ENCODE measurements around the gene NKX1-2.

NKX1-2 gene

DNA sequence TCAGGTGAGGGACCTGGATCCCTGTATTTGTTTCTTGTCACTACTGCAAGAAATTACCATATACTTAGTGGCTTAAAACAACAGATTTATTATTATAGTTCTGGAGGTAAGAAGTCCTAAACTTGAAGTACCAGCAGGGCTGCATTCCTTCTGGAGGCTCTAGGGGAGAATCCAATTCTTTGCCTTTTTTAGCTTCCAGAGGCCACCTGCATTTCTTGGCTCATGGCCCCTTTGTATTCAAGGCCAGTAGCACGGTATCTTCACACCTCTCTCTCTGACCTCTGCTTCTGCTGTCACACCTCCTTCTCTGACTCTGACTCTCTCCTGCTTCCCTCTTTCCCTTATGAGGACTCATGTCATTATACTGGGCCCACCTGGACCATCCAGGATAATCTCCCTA lies 9.6 kb upstream of the NKX1-2 start:
- TF ChIP-seq ZNF274 (IDR thresholded peaks at IDR 0.05; ENCODE audit: low read depth, low read length): no peak
- no peak for TF ChIP-seq SUZ12 (IDR thresholded peaks at IDR 0.05; ENCODE audit: extremely low read depth, insufficient read depth, insufficient read length)
- no peak for TF ChIP-seq YY1 (IDR thresholded peaks at IDR 0.05; ENCODE audit: insufficient read depth, insufficient read length)
- DNase-seq (ENCODE audit: low read depth, low spot score): no peak
- Histone ChIP-seq H3K9ac (ENCODE audit: insufficient read length, low read depth) (no peak overlapping the region), H3K4me1 (ENCODE audit: insufficient read depth, insufficient read length) (peaks cover 14% of the 10 kb centered on the region), H3K4me3 (ENCODE audit: insufficient read length, low read depth) (no peak overlapping the region), H3K27me3 (ENCODE audit: insufficient read depth, insufficient read length) (no peaks in the 10 kb centered on the region), H3K36me3 (ENCODE audit: insufficient read depth, insufficient read length, low read length) (peaks cover 4% of the 10 kb centered on the region), H3K9me3 (ENCODE audit: insufficient read depth, low read length) (no peaks in the 10 kb centered on the region)

DNA sequence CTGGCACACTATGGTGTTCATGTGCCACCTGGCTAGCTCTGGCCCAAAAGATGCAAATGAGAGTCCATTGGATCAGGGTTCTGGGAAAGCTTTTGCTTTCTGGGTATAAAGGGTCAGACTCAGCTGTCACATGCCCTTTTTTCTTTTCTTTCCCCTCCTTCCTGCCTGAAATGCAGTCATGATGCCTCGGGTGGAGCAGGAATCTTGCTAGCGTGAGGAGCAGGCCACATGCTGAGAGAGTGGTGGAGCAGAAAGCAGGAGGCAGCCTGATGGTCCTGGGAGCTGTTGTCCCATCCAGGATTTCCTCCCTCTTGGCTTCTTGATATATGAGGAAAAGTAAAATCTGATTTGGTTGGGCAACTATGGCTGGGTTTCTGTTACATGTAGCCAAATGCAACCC lies 9.1 kb upstream of the NKX1-2 start:
- H3K36me3 ChIP-seq (ENCODE audit: insufficient read depth, insufficient read length, low read length): peaks cover under 1% of the 10 kb centered on the region
- H3K4me1 ChIP-seq (ENCODE audit: insufficient read depth, insufficient read length): peaks cover 14% of the 10 kb centered on the region
- no peak for DNase-seq (ENCODE audit: low read depth, low spot score)
- no peak for TF ChIP-seq ZNF274 (IDR thresholded peaks at IDR 0.05; ENCODE audit: low read depth, low read length)
- TF ChIP-seq YY1 (IDR thresholded peaks at IDR 0.05; ENCODE audit: insufficient read depth, insufficient read length): no peak
- TF ChIP-seq SUZ12 (IDR thresholded peaks at IDR 0.05; ENCODE audit: extremely low read depth, insufficient read depth, insufficient read length): no peak
- H3K9ac ChIP-seq (ENCODE audit: insufficient read length, low read depth): no peak overlapping the region
- H3K4me3 ChIP-seq (ENCODE audit: insufficient read length, low read depth): no peak overlapping the region
- H3K27me3 ChIP-seq (ENCODE audit: insufficient read depth, insufficient read length): no peaks in the 10 kb centered on the region
- no peaks in the 10 kb centered on the region for H3K9me3 ChIP-seq (ENCODE audit: insufficient read depth, low read length)

DNA sequence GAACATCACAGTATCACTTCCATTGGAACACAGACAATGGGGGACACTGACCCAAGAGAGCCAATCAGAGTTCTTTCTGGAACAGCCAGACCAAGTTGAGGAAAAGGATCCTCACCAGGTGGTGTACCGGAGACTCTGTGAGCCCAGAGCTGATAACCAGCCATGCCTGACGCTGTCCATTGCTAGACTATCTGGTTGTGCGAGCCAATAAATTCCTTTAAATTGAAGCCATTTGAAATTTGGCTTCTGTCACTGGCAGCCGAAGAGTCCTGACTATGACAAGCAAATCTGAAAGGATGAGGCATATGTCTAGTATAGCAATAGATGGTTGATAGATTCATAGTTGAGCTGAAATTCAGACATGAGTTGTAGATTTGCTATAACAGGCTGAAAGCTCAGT lies 8.6 kb upstream of the NKX1-2 start:
- no peak overlapping the region for H3K9ac ChIP-seq (ENCODE audit: insufficient read length, low read depth)
- H3K36me3 ChIP-seq (ENCODE audit: insufficient read depth, insufficient read length, low read length): no peaks in the 10 kb centered on the region
- no peak for TF ChIP-seq YY1 (IDR thresholded peaks at IDR 0.05; ENCODE audit: insufficient read depth, insufficient read length)
- no peak for TF ChIP-seq SUZ12 (IDR thresholded peaks at IDR 0.05; ENCODE audit: extremely low read depth, insufficient read depth, insufficient read length)
- no peak for TF ChIP-seq ZNF274 (IDR thresholded peaks at IDR 0.05; ENCODE audit: low read depth, low read length)
- H3K4me3 ChIP-seq (ENCODE audit: insufficient read length, low read depth): no peak overlapping the region
- H3K4me1 ChIP-seq (ENCODE audit: insufficient read depth, insufficient read length): peaks cover 14% of the 10 kb centered on the region
- DNase-seq (ENCODE audit: low read depth, low spot score): no peak
- no peaks in the 10 kb centered on the region for H3K9me3 ChIP-seq (ENCODE audit: insufficient read depth, low read length)
- no peaks in the 10 kb centered on the region for H3K27me3 ChIP-seq (ENCODE audit: insufficient read depth, insufficient read length)

DNA sequence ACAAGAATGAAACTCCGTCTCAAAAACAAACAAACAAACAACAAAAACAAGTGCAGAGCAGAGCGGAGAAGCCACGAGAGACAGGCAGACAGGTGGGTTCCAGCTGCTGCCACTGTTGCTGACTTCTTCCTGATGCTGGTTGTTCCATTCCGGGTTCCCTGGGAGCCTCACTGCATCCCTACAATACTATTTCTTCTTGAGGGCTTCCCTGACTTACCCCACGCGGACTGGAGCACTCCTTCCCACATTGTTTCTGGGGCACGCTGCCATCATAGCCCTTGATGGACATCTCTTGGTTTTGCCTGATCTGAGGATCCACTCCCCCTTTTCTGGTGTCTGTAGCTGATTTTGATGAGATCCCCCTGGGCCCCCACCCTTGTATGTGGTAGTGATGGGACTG lies 5.6 kb upstream of the NKX1-2 start:
- Histone ChIP-seq H3K4me1 (ENCODE audit: insufficient read depth, insufficient read length) (peaks cover 14% of the 10 kb centered on the region), H3K27me3 (ENCODE audit: insufficient read depth, insufficient read length) (no peaks in the 10 kb centered on the region), H3K9me3 (ENCODE audit: insufficient read depth, low read length) (no peaks in the 10 kb centered on the region), H3K9ac (ENCODE audit: insufficient read length, low read depth) (peak overlapping the region; percentile 50), H3K36me3 (ENCODE audit: insufficient read depth, insufficient read length, low read length) (no peaks in the 10 kb centered on the region), H3K4me3 (ENCODE audit: insufficient read length, low read depth) (no peak overlapping the region)
- TF ChIP-seq SUZ12 (IDR thresholded peaks at IDR 0.05; ENCODE audit: extremely low read depth, insufficient read depth, insufficient read length) (no peak), ZNF274 (IDR thresholded peaks at IDR 0.05; ENCODE audit: low read depth, low read length) (no peak), YY1 (IDR thresholded peaks at IDR 0.05; ENCODE audit: insufficient read depth, insufficient read length) (no peak)
- no peak for DNase-seq (ENCODE audit: low read depth, low spot score)

DNA sequence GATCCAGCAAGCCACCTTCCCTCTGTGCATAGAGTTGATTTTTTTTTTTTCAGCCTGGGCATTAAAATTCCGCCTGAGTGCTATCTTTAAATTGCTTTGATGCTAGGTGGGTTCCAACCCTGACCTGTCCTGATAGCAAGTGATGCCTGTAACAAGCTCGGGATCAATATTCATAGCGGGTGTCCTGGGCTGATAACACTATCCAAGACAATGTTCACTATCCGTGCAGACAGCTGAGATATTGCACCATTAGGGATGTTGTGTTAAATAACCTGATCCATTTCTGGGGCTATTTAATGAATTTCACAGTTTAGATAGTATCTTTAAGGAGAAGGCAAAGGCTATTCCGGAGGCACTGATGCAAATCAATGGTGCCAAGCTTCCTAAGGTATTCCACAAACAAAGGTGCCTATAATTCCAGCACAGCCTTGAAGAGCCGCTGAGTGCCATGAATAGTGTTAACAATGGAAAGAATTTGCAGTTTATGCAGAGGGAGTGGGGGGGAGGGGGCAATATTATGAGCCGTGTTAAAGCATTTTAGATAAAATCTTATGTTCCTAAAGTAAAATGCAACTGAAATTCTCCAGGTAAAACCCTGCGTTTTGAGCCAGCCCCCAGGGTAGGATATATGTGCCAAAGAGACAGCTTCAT lies 4.2 kb upstream of the NKX1-2 start:
- Histone ChIP-seq H3K27me3 (ENCODE audit: insufficient read depth, insufficient read length) (no peaks in the 10 kb centered on the region), H3K9ac (ENCODE audit: insufficient read length, low read depth) (peak overlapping the region; percentile 29), H3K4me1 (ENCODE audit: insufficient read depth, insufficient read length) (peaks cover 6% of the 10 kb centered on the region), H3K9me3 (ENCODE audit: insufficient read depth, low read length) (no peaks in the 10 kb centered on the region), H3K4me3 (ENCODE audit: insufficient read length, low read depth) (no peak overlapping the region), H3K36me3 (ENCODE audit: insufficient read depth, insufficient read length, low read length) (no peaks in the 10 kb centered on the region)
- TF ChIP-seq SUZ12 (IDR thresholded peaks at IDR 0.05; ENCODE audit: extremely low read depth, insufficient read depth, insufficient read length) (no peak), ZNF274 (IDR thresholded peaks at IDR 0.05; ENCODE audit: low read depth, low read length) (no peak), YY1 (IDR thresholded peaks at IDR 0.05; ENCODE audit: insufficient read depth, insufficient read length) (no peak)
- no peak for DNase-seq (ENCODE audit: low read depth, low spot score)

DNA sequence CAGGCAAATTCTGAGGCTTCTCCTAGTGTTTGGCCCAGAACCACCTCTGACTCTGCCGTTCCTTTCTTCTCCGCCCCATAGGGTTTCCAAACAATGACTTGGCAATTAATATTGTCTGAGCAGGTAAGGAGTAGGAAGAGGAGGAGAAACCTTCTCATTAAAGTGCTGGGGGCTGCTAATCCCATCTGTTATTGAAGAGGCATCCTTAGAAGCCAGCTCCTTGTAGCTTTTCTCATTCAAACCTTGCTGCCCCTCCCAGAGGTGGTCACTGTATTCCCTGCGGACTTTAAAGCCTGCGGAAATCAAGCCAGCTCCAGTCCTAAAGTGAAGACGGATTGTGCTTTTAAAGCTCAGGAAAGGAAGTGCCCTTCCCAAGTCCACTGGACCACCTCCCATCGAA lies 1.4 kb upstream of the NKX1-2 start:
- no peaks in the 10 kb centered on the region for H3K9me3 ChIP-seq (ENCODE audit: insufficient read depth, low read length)
- peak overlapping the region; percentile 55 for H3K4me3 ChIP-seq (ENCODE audit: insufficient read length, low read depth)
- H3K36me3 ChIP-seq (ENCODE audit: insufficient read depth, insufficient read length, low read length): peaks cover 9% of the 10 kb centered on the region
- H3K9ac ChIP-seq (ENCODE audit: insufficient read length, low read depth): peak overlapping the region; percentile 85
- H3K4me1 ChIP-seq (ENCODE audit: insufficient read depth, insufficient read length): peaks cover 2% of the 10 kb centered on the region
- H3K27me3 ChIP-seq (ENCODE audit: insufficient read depth, insufficient read length): no peaks in the 10 kb centered on the region
- TF ChIP-seq ZNF274 (IDR thresholded peaks at IDR 0.05; ENCODE audit: low read depth, low read length): no peak
- TF ChIP-seq YY1 (IDR thresholded peaks at IDR 0.05; ENCODE audit: insufficient read depth, insufficient read length): no peak
- no peak for TF ChIP-seq SUZ12 (IDR thresholded peaks at IDR 0.05; ENCODE audit: extremely low read depth, insufficient read depth, insufficient read length)
- no peak for DNase-seq (ENCODE audit: low read depth, low spot score)

DNA sequence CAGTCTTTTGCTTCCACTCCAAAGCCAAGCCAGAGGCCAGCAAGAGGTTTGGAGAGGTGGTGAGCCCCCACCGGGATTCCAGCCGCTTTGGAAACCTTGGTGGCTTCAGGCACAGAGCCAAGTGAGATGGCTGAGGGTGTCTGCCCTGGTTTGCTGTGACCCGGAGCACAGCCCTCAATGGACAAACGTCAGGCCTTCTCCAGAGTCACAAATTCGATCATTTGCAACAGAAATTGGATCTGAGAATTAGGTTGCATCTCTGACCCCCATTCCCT lies 885 bp upstream of the NKX1-2 start:
- H3K9me3 ChIP-seq (ENCODE audit: insufficient read depth, low read length): no peaks in the 10 kb centered on the region
- no peak for DNase-seq (ENCODE audit: low read depth, low spot score)
- H3K27me3 ChIP-seq (ENCODE audit: insufficient read depth, insufficient read length): no peaks in the 10 kb centered on the region
- peak overlapping the region; percentile 85 for H3K9ac ChIP-seq (ENCODE audit: insufficient read length, low read depth)
- H3K4me1 ChIP-seq (ENCODE audit: insufficient read depth, insufficient read length): peaks cover 2% of the 10 kb centered on the region
- peak overlapping the region; percentile 55 for H3K4me3 ChIP-seq (ENCODE audit: insufficient read length, low read depth)
- no peak for TF ChIP-seq SUZ12 (IDR thresholded peaks at IDR 0.05; ENCODE audit: extremely low read depth, insufficient read depth, insufficient read length)
- peaks cover 9% of the 10 kb centered on the region for H3K36me3 ChIP-seq (ENCODE audit: insufficient read depth, insufficient read length, low read length)
